K562 (cell line): ENCODE results near the gene KCNK4. TPM values are rescaled to one million over a fixed set of nuclear protein-coding genes. Genes with fewer than 3 reads are reported as not detected.

ENCODE experiments used
- EGR1 ChIP-seq: fragments of 450-650 bp; conservative IDR thresholded peaks from 2 replicates; pipeline ENCODE4 v1.6.1; 2017; ENCODE audit warnings: mild to moderate bottlenecking
- FIP1L1 ChIP-seq: fragments of 200-400 bp; formaldehyde crosslinking; IDR thresholded peaks from 2 replicates; pipeline ENCODE4 v1.6.1; 2018; ENCODE audit warnings: mild to moderate bottlenecking, low read depth, low read length; ENCODE audit not compliant: poor library complexity, severe bottlenecking
- KAT7 ChIP-seq: sonication (generic); formaldehyde crosslinking; IDR thresholded peaks from 2 replicates; pipeline ENCODE4 v1.8.0; 2022; ENCODE audit warnings: missing genetic modification reagents, mild to moderate bottlenecking, borderline replicate concordance
- SLC30A9 ChIP-seq: fragments of 250-450 bp; sonication (Bioruptor Pico); IDR thresholded peaks from 2 replicates; pipeline ENCODE4 v1.8.0; 2022; ENCODE audit warnings: mild to moderate bottlenecking, moderate library complexity
- polyA plus RNA-seq, 8 experiments: library from polyadenylated mRNA; depleted of rRNA in 4 of 8; stranded (reverse) in 5 of 8; unstranded in 3 of 8; fragments of >200 nt; fragmentation: Nextera tagmentation in 2 of 8; fragmentation: Illumina TruSeq in 1 of 8; extraction: Ambion mirVana in 2 of 8; extraction: Trizol in 1 of 8; gene quantifications; 2 replicates each; pipeline versions ENCODE4 v1.2.1 to v1.2.3, GENCODE V29; 2011 to 2014; ENCODE audit warnings: inconsistent platforms in 1 of 8, missing spikeins in 1 of 8
- total RNA-seq, 7 experiments: library from RNA; depleted of rRNA in 6 of 7; stranded (reverse); fragments of >200 nt in 6 of 7; fragmentation: Illumina TruSeq in 2 of 7; extraction: Trizol in 2 of 7; gene quantifications; 2 replicates each; pipeline versions ENCODE4 v1.2.1 to v1.2.3, GENCODE V29; 2011 to 2021; ENCODE audit warnings: low replicate concordance in 1 of 7
- TF ChIP-seq, protein P1 (sequence below): fragments of 450-650 bp; IDR thresholded peaks from 2 replicates; pipeline ENCODE4 v1.6.1; 2016; ENCODE audit warnings: low read depth
- TF ChIP-seq, protein P2 (sequence below), 2 experiments: fragments of 450-650 bp; IDR thresholded peaks; 2 replicates each; pipeline ENCODE4 v1.6.1; 2018; ENCODE audit warnings: mild to moderate bottlenecking in 2 of 2, low read depth in 1 of 2; ENCODE audit not compliant: partially characterized antibody in 2 of 2
- TF ChIP-seq, protein P3 (sequence below): fragments of 450-650 bp; IDR thresholded peaks from 2 replicates; pipeline ENCODE4 v1.6.1; 2018; ENCODE audit not compliant: partially characterized antibody

Gene KCNK4
- total and polyA plus RNA-seq, 9 of the 15 experiments (the other 6 are each of a cell fraction or from before 2014, with no cell fraction given), result not detected

DNA sequence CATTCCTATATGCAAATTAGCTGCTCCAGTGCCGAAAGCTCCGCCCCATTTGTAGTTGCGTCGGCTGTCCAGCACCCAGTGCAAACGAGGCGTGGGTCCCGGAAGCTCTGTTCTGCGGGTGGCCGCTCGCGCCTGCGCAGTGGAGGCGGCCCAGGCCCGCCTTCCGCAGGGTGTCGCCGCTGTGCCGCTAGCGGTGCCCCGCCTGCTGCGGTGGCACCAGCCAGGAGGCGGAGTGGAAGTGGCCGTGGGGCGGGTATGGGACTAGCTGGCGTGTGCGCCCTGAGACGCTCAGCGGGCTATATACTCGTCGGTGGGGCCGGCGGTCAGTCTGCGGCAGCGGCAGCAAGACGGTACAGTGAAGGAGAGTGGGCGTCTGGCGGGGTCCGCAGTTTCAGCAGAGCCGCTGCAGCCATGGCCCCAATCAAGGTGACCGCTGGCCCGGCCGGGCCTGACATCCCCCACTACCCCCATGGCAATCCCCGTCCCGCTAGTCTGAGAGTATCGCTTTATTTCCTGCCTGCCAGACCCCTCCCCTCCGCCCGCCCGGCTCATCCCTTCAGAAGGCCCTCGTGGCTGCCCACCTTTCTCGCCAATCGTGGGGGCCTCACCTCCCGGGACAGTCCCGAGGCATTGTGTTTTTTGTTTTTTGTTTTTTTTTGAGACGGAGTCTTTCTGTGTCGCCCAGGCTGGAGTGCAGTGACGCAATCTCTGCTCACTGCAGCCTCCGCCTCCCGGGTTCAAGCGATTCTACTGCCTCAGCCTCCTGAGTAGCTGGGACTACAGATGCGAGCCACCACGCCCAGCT lies 27.1 kb downstream of the KCNK4 start, which contains the start of gene PRDX5 (continued):
- TF ChIP-seq KAT7 (peak; percentile 88; the same call in 1 of the 2 replicates), EGR1 (peak; percentile 47; the same call in 1 of the 2 replicates), FIP1L1 (peak; percentile 89), SLC30A9 (CRISPR knock-in tag) (no peak)
- TF ChIP-seq, protein P1, sequence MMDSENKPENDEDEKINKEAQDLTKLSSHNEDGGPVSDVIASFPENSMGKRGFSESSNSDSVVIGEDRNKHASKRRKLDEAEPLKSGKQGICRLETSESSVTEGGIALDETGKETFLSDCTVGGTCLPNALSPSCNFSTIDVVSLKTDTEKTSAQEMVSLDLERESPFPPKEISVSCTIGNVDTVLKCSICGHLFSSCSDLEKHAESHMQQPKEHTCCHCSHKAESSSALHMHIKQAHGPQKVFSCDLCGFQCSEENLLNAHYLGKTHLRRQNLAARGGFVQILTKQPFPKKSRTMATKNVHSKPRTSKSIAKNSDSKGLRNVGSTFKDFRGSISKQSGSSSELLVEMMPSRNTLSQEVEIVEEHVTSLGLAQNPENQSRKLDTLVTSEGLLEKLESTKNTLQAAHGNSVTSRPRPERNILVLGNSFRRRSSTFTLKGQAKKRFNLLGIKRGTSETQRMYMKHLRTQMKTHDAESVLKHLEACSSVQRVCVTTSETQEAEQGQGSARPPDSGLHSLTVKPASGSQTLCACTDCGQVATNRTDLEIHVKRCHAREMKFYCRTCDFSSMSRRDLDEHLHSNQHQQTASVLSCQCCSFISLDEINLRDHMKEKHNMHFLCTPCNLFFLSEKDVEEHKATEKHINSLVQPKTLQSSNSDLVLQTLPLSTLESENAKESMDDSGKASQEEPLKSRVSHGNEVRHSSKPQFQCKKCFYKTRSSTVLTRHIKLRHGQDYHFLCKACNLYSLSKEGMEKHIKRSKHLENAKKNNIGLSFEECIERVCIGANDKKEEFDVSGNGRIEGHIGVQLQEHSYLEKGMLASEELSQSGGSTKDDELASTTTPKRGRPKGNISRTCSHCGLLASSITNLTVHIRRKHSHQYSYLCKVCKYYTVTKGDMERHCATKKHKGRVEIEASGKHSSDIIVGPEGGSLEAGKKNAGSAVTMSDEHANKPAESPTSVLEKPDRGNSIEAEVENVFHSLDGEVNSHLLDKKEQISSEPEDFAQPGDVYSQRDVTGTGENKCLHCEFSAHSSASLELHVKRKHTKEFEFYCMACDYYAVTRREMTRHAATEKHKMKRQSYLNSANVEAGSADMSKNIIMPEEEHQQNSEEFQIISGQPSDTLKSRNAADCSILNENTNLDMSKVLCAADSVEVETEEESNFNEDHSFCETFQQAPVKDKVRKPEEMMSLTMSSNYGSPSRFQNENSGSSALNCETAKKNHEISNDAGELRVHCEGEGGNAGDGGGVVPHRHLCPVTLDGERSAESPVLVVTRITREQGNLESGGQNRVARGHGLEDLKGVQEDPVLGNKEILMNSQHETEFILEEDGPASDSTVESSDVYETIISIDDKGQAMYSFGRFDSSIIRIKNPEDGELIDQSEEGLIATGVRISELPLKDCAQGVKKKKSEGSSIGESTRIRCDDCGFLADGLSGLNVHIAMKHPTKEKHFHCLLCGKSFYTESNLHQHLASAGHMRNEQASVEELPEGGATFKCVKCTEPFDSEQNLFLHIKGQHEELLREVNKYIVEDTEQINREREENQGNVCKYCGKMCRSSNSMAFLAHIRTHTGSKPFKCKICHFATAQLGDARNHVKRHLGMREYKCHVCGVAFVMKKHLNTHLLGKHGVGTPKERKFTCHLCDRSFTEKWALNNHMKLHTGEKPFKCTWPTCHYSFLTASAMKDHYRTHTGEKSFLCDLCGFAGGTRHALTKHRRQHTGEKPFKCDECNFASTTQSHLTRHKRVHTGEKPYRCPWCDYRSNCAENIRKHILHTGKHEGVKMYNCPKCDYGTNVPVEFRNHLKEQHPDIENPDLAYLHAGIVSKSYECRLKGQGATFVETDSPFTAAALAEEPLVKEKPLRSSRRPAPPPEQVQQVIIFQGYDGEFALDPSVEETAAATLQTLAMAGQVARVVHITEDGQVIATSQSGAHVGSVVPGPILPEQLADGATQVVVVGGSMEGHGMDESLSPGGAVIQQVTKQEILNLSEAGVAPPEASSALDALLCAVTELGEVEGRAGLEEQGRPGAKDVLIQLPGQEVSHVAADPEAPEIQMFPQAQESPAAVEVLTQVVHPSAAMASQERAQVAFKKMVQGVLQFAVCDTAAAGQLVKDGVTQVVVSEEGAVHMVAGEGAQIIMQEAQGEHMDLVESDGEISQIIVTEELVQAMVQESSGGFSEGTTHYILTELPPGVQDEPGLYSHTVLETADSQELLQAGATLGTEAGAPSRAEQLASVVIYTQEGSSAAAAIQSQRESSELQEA, result 0 out of 2 replicates have a peak, but pooled peaks have one; percentile 10
- TF ChIP-seq, protein P2, sequence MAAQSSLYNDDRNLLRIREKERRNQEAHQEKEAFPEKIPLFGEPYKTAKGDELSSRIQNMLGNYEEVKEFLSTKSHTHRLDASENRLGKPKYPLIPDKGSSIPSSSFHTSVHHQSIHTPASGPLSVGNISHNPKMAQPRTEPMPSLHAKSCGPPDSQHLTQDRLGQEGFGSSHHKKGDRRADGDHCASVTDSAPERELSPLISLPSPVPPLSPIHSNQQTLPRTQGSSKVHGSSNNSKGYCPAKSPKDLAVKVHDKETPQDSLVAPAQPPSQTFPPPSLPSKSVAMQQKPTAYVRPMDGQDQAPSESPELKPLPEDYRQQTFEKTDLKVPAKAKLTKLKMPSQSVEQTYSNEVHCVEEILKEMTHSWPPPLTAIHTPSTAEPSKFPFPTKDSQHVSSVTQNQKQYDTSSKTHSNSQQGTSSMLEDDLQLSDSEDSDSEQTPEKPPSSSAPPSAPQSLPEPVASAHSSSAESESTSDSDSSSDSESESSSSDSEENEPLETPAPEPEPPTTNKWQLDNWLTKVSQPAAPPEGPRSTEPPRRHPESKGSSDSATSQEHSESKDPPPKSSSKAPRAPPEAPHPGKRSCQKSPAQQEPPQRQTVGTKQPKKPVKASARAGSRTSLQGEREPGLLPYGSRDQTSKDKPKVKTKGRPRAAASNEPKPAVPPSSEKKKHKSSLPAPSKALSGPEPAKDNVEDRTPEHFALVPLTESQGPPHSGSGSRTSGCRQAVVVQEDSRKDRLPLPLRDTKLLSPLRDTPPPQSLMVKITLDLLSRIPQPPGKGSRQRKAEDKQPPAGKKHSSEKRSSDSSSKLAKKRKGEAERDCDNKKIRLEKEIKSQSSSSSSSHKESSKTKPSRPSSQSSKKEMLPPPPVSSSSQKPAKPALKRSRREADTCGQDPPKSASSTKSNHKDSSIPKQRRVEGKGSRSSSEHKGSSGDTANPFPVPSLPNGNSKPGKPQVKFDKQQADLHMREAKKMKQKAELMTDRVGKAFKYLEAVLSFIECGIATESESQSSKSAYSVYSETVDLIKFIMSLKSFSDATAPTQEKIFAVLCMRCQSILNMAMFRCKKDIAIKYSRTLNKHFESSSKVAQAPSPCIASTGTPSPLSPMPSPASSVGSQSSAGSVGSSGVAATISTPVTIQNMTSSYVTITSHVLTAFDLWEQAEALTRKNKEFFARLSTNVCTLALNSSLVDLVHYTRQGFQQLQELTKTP (IDR thresholded peaks at IDR 0.05; ENCODE audit: low read depth in 1 of 2, partially characterized antibody in 2 of 2), result peak in 1 of 2 experiments; percentile 48
- TF ChIP-seq, protein P3, sequence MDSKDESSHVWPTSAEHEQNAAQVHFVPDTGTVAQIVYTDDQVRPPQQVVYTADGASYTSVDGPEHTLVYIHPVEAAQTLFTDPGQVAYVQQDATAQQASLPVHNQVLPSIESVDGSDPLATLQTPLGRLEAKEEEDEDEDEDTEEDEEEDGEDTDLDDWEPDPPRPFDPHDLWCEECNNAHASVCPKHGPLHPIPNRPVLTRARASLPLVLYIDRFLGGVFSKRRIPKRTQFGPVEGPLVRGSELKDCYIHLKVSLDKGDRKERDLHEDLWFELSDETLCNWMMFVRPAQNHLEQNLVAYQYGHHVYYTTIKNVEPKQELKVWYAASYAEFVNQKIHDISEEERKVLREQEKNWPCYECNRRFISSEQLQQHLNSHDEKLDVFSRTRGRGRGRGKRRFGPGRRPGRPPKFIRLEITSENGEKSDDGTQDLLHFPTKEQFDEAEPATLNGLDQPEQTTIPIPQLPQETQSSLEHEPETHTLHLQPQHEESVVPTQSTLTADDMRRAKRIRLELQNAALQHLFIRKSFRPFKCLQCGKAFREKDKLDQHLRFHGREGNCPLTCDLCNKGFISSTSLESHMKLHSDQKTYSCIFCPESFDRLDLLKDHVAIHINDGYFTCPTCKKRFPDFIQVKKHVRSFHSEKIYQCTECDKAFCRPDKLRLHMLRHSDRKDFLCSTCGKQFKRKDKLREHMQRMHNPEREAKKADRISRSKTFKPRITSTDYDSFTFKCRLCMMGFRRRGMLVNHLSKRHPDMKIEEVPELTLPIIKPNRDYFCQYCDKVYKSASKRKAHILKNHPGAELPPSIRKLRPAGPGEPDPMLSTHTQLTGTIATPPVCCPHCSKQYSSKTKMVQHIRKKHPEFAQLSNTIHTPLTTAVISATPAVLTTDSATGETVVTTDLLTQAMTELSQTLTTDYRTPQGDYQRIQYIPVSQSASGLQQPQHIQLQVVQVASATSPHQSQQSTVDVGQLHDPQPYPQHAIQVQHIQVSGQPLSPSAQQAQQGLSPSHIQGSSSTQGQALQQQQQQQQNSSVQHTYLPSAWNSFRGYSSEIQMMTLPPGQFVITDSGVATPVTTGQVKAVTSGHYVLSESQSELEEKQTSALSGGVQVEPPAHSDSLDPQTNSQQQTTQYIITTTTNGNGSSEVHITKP, result peak; percentile 38
